Trophoblast cell (in vitro differentiated cells and primary cell): Measurements from ENCODE around the gene TESK1.
"Not testable (repeated sequence)": the region's sequence is repeated elsewhere in the genome, so short reads cannot be mapped to it uniquely, and the experiment has no call there.

Experiments used
- DNase-seq, 2 donors: peaks; one replicate each; pipeline ENCODE4 v3.0.0-alpha.2; 2016
- H2AFZ ChIP-seq: 2 replicates; pipeline ENCODE4 v1.6.1; 2013; ENCODE audit warnings: low read length, moderate library complexity, mild to moderate bottlenecking; ENCODE audit not compliant: insufficient read depth, poor library complexity
- H2AK5ac ChIP-seq: 2 replicates; pipeline ENCODE4 v1.6.1; 2013; ENCODE audit warnings: mild to moderate bottlenecking, low read length
- H2BK120ac ChIP-seq: 2 replicates; pipeline ENCODE4 v1.6.1; 2013; ENCODE audit warnings: low read length, mild to moderate bottlenecking, moderate library complexity; ENCODE audit not compliant: insufficient read depth, poor library complexity
- H2BK12ac ChIP-seq: 2 replicates; pipeline ENCODE4 v1.6.1; 2013; ENCODE audit warnings: mild to moderate bottlenecking, low read length, moderate library complexity
- H2BK5ac ChIP-seq: 2 replicates; pipeline ENCODE4 v1.6.1; 2013; ENCODE audit warnings: low read length, low read depth, moderate library complexity, mild to moderate bottlenecking; ENCODE audit not compliant: poor library complexity
- H3K14ac ChIP-seq: 2 replicates; pipeline ENCODE4 v1.6.1; 2013; ENCODE audit warnings: mild to moderate bottlenecking, low read length
- H3K18ac ChIP-seq: 2 replicates; pipeline ENCODE4 v1.6.1; 2013; ENCODE audit warnings: mild to moderate bottlenecking, low read length
- H3K23ac ChIP-seq: 2 replicates; pipeline ENCODE4 v1.6.1; 2013; ENCODE audit warnings: low read length
- H3K27ac ChIP-seq: 2 replicates; pipeline ENCODE4 v1.5.1; 2013; ENCODE audit warnings: low read depth, mild to moderate bottlenecking, inconsistent platforms, low read length, moderate library complexity
- H3K27me3 ChIP-seq: 2 replicates; pipeline ENCODE4 v1.6.1; 2013; ENCODE audit warnings: inconsistent platforms, mild to moderate bottlenecking, low read length, moderate library complexity; ENCODE audit not compliant: insufficient read depth
- H3K36me3 ChIP-seq, 2 experiments: 1 replicate in 1 of 2; 2 replicates in 1 of 2; pipeline ENCODE4 v1.6.1; 2013; ENCODE audit warnings: low read length in 2 of 2, mild to moderate bottlenecking in 2 of 2, moderate library complexity in 1 of 2; ENCODE audit not compliant: insufficient read depth in 2 of 2, control insufficient read depth in 1 of 2
- H3K4ac ChIP-seq: 2 replicates; pipeline ENCODE4 v1.6.1; 2013; ENCODE audit warnings: low read depth, mild to moderate bottlenecking, low read length, moderate library complexity
- H3K4me1 ChIP-seq, 2 experiments: 1 replicate in 1 of 2; 2 replicates in 1 of 2; pipeline ENCODE4 v1.6.1; 2013; ENCODE audit warnings: low read length in 2 of 2, mild to moderate bottlenecking in 2 of 2, moderate library complexity in 1 of 2; ENCODE audit not compliant: insufficient read depth in 2 of 2, control insufficient read depth in 1 of 2
- H3K4me2 ChIP-seq: 2 replicates; pipeline ENCODE4 v1.6.1; 2013; ENCODE audit warnings: inconsistent platforms, mild to moderate bottlenecking, low read length, moderate library complexity
- H3K4me3 ChIP-seq: 2 replicates; pipeline ENCODE4 v1.5.1; 2013; ENCODE audit warnings: mild to moderate bottlenecking, low read depth, low read length, inconsistent platforms
- H3K79me1 ChIP-seq: one replicate; pipeline ENCODE4 v1.6.1; 2013; ENCODE audit warnings: low read length
- H3K79me2 ChIP-seq: 2 replicates; pipeline ENCODE4 v1.6.1; 2013; ENCODE audit warnings: low read length, mild to moderate bottlenecking; ENCODE audit not compliant: control insufficient read depth, insufficient read depth, poor library complexity
- H3K9ac ChIP-seq: 2 replicates; pipeline ENCODE4 v1.6.1; 2013; ENCODE audit warnings: mild to moderate bottlenecking, low read length
- H3K9me3 ChIP-seq: 2 replicates; pipeline ENCODE4 v1.6.1; 2013; ENCODE audit warnings: low read depth, mild to moderate bottlenecking, control low read depth, inconsistent platforms, low read length; ENCODE audit not compliant: insufficient read depth
- H4K12ac ChIP-seq: 2 replicates; pipeline ENCODE4 v1.6.1; 2013; ENCODE audit warnings: low read depth, mild to moderate bottlenecking, low read length, moderate library complexity
- H4K8ac ChIP-seq: 2 replicates; pipeline ENCODE4 v1.6.1; 2013; ENCODE audit warnings: low read depth, mild to moderate bottlenecking, low read length, moderate library complexity
- H4K91ac ChIP-seq: one replicate; pipeline ENCODE4 v1.6.1; 2013; ENCODE audit warnings: low read depth, mild to moderate bottlenecking, low read length, moderate library complexity
- WGBS: extraction: QIAGEN DNeasy Blood & Tissue Kit; methylation state at CpG from one replicate; pipeline ENCODE4 v1.1.7; 2013; ENCODE audit warnings: missing lambda C conversion rate; ENCODE audit not compliant: insufficient read length, insufficient coverage; ENCODE audit errors: extremely low coverage; 5-methylcytosine and 5-hydroxymethylcytosine counted together

TESK1 gene

GRCh38 chr9:35612066-35612465, 7.0 kb downstream of the TESK1 start:
- H3K23ac ChIP-seq, H3K4me3 ChIP-seq, H3K27me3 ChIP-seq, H3K4me1 ChIP-seq, H3K4me2 ChIP-seq, H3K9ac ChIP-seq, H4K12ac ChIP-seq, H4K8ac ChIP-seq, H2AK5ac ChIP-seq, H3K14ac ChIP-seq, H2AFZ ChIP-seq, DNase-seq, H3K79me1 ChIP-seq, H4K91ac ChIP-seq, H3K27ac ChIP-seq, H3K18ac ChIP-seq, H3K79me2 ChIP-seq, H2BK5ac ChIP-seq, H3K4ac ChIP-seq, H2BK120ac ChIP-seq, H3K9me3 ChIP-seq, H2BK12ac ChIP-seq: not testable (repeated sequence)
- WGBS = no CpG with 5 or more reads among the region's 4 CpGs
- H3K36me3 ChIP-seq = peaks cover 29 to 31% of the 10 kb centered on the region in 2 experiments

GRCh38 chr9:35612843-35613242, 7.8 kb downstream of the TESK1 start:
- Histone ChIP-seq H4K91ac (no peak overlapping the region), H2AFZ (no peak overlapping the region), H3K27ac (no peak overlapping the region), H3K79me1 (no peaks in the 10 kb centered on the region), H3K14ac (no peak overlapping the region), H3K18ac (no peak overlapping the region), H2BK120ac (no peak overlapping the region), H3K9me3 (no peaks in the 10 kb centered on the region), H4K12ac (no peak overlapping the region), H3K27me3 (peaks cover 11% of the 10 kb centered on the region), H3K4me2 (no peak overlapping the region), H3K79me2 (no peaks in the 10 kb centered on the region), H4K8ac (no peak overlapping the region), H2AK5ac (no peak overlapping the region), H2BK12ac (no peak overlapping the region), H3K36me3 (peaks cover 23 to 25% of the 10 kb centered on the region in 2 experiments), H3K9ac (no peak overlapping the region), H3K4me3 (no peak overlapping the region), H3K4me1 (peaks cover 0 to 7% of the 10 kb centered on the region in 2 experiments), H2BK5ac (no peak overlapping the region), H3K4ac (no peak overlapping the region), H3K23ac (no peak overlapping the region)
- WGBS = no CpG with 5 or more reads among the region's 2 CpGs
- no peak for DNase-seq

- Histone ChIP-seq H3K9me3 (peaks cover 5% of the 10 kb centered on the region), H3K4me2 (no peak overlapping the region), H3K79me2 (no peaks in the 10 kb centered on the region), H3K18ac (no peak overlapping the region), H3K36me3 (no peaks in the 10 kb centered on the region), H2AFZ (no peak overlapping the region), H2BK12ac (no peak overlapping the region), H3K9ac (no peak overlapping the region), H4K12ac (no peak overlapping the region), H3K4ac (no peak overlapping the region), H3K27me3 (peaks cover 11% of the 10 kb centered on the region), H3K4me1 (peaks cover 0 to 7% of the 10 kb centered on the region in 2 experiments), H3K79me1 (no peaks in the 10 kb centered on the region), H2BK5ac (no peak overlapping the region), H2BK120ac (no peak overlapping the region), H4K91ac (no peak overlapping the region), H4K8ac (no peak overlapping the region), H3K23ac (no peak overlapping the region), H3K4me3 (no peak overlapping the region), H2AK5ac (no peak overlapping the region), H3K27ac (no peak overlapping the region), H3K14ac (no peak overlapping the region)
- WGBS = no CpG with 5 or more reads among the region's 17 CpGs
- DNase-seq = no peak
Observed at GRCh38 chr9:35615981-35616680, 11.1 kb downstream of the TESK1 start.

GRCh38 chr9:35616681-35617459, 11.8 kb downstream of the TESK1 start:
- Histone ChIP-seq H2AK5ac (no peak overlapping the region), H3K27ac (no peak overlapping the region)
- no CpG with 5 or more reads among the region's 51 CpGs for whole genome bisulfite sequencing

More at GRCh38 chr9:35616681-35617459, 11.8 kb downstream of the TESK1 start:
- H3K18ac ChIP-seq = no peak overlapping the region
- H3K4ac ChIP-seq = no peak overlapping the region
- H4K12ac ChIP-seq = no peak overlapping the region
- H4K91ac ChIP-seq = no peak overlapping the region
- no peak overlapping the region for H2BK5ac ChIP-seq
- peak overlapping the region; percentile 26 for H2AFZ ChIP-seq
- H3K23ac ChIP-seq = no peak overlapping the region
- peak overlapping the region; percentile 66 for H3K4me2 ChIP-seq
- no peak overlapping the region for H3K9ac ChIP-seq
- no peaks in the 10 kb centered on the region for H3K36me3 ChIP-seq
- H2BK120ac ChIP-seq = no peak overlapping the region
- H3K14ac ChIP-seq = no peak overlapping the region
- H3K4me1 ChIP-seq = peaks cover 0 to 7% of the 10 kb centered on the region in 2 experiments
- H3K79me2 ChIP-seq = no peaks in the 10 kb centered on the region
- H3K4me3 ChIP-seq = peak overlapping the region; percentile 50
- no peak overlapping the region for H4K8ac ChIP-seq
- H2BK12ac ChIP-seq = no peak overlapping the region
- H3K27me3 ChIP-seq = peaks cover 11% of the 10 kb centered on the region
- no peaks in the 10 kb centered on the region for H3K79me1 ChIP-seq
- DNase-seq = peak; percentile 46 to 62
- H3K9me3 ChIP-seq = peaks cover 5% of the 10 kb centered on the region
